NCI-H1048 (cell line): ENCODE results near the gene ST8SIA5.

Experiments used
- DNase-seq: peaks from one replicate; lab custom pipeline; 2025; lab: John Stamatoyannopoulos, UW

Gene ST8SIA5

GRCh38 chr18:46706968-46707367, 49.9 kb downstream of the ST8SIA5 start:
- DNase-seq, result no peak

GRCh38 chr18:46705521-46705920, 51.3 kb downstream of the ST8SIA5 start:
- DNase-seq, result no peak

- DNase-seq, result no peak
These were observed 52.0 kb downstream of the ST8SIA5 start for GRCh38 chr18:46704816-46705215.

GRCh38 chr18:46704189-46704588, 52.7 kb downstream of the ST8SIA5 start:
- no peak for DNase-seq

- DNase-seq, result no peak
These were observed 54.4 kb downstream of the ST8SIA5 start for GRCh38 chr18:46702471-46702870.

- no peak for DNase-seq
These were observed 56.6 kb downstream of the ST8SIA5 start for GRCh38 chr18:46700066-46700824.

- no peak for DNase-seq
These were observed 60.2 kb downstream of the ST8SIA5 start for GRCh38 chr18:46696702-46697101.

- DNase-seq, result no peak
These were observed 60.6 kb downstream of the ST8SIA5 start for GRCh38 chr18:46696268-46696667.

GRCh38 chr18:46693996-46694395, 62.9 kb downstream of the ST8SIA5 start:
- DNase-seq, result no peak

- DNase-seq, result no peak
These were observed 67.9 kb downstream of the ST8SIA5 start for GRCh38 chr18:46688853-46689525.

- DNase-seq, result no peak
These were observed 70.7 kb downstream of the ST8SIA5 start for GRCh38 chr18:46686186-46686585.

GRCh38 chr18:46683252-46683651, 73.6 kb downstream of the ST8SIA5 start:
- no peak for DNase-seq

GRCh38 chr18:46680784-46681695, 75.8 kb downstream of the ST8SIA5 start:
- DNase-seq, result no peak

GRCh38 chr18:46679846-46680598, 76.8 kb downstream of the ST8SIA5 start:
- DNase-seq, result no peak

GRCh38 chr18:46678785-46679399, 78.0 kb downstream of the ST8SIA5 start:
- DNase-seq, result no peak

- no peak for DNase-seq
These were observed 78.8 kb downstream of the ST8SIA5 start for GRCh38 chr18:46678041-46678440.

- DNase-seq, result no peak
These were observed 79.2 kb downstream of the ST8SIA5 start for GRCh38 chr18:46677611-46678010.

GRCh38 chr18:46676182-46676835, 80.5 kb downstream of the ST8SIA5 start:
- no peak for DNase-seq

- no peak for DNase-seq
These were observed 81.7 kb downstream of the ST8SIA5 start for GRCh38 chr18:46675112-46675511.

- no peak for DNase-seq
These were observed 84.5 kb downstream of the ST8SIA5 start for GRCh38 chr18:46672062-46672970.
